GM20431 (cell line): ENCODE data around the gene LRRC27.

Source experiments
- in situ Hi-C: fragments of 300-500 bp; cut with MseI, MboI; formaldehyde crosslinking; loops from one replicate; pipeline ENCODE4 v1.15.0; 2020; ENCODE audit warnings: low sequenced_read_pairs; ENCODE audit not compliant: unreplicated experiment

LRRC27 gene

DNA sequence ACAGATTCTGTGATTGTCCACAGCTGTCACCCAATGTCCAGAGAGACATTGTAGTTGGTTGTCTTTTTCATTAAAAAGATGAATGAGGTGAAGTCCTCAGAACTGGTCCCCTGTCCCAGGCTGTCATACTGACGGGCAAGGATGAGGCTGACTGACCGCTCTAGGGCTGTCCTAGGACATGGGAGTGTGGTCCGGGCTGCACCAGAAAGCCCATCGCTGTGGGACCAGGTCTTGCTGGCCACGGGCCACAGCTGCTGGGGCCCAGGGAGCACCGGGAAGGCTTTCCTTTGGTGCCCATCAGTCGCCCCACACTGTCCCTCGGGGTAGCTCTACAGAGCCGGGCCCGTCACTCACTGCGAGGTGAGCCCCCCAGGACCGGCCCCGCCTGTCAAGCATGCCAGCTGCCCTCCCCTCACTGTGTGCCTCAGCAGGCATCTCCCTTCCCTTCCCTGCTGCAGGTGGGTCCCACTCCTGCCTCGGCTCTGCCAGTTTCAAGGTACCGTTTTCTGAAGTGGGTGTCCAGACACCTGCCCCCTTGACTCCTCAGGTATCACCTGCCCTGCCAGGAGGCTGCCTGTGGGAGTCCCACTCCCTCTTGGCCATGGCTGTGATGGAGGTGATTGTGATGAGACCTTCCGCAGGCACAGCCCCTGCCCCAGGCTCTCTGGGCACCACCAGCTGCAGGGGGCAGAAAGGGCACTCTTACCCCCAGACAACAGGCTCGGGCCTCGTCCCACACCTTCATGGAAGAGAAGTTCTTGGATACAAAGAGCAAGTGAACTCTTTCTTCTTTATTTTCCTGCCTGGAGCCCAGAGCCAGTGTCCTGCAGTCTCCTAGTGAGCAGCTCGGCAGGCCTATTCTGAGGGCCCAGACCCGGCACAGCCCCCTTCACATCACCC is 21.7 kb downstream of the LRRC27 start:
- in situ Hi-C loops = no loop called here

GRCh38 chr10:132354356-132355094 is 22.5 kb downstream of the LRRC27 start:
- in situ Hi-C loops = no loop called here

DNA sequence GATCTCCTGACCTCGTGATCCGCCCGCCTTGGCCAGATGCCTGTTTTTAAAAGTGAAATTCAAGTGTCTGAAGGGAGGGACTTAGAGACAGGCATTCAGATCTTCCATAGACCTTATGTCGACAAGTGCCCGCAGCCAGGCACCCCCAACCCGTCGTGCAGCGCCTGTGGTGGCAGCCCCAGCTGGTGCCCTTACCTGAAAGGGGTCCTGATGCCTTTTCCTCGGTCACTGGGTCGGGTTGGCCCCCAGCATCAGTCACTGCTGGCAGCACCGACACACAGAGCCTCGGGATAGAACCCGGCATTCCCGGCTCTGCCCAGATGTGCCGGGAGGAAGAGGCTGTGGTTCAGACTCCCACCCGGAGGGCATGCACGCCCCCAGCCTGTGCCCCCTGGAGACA is 23.3 kb downstream of the LRRC27 start:
- in situ Hi-C loops = no loop called here

DNA sequence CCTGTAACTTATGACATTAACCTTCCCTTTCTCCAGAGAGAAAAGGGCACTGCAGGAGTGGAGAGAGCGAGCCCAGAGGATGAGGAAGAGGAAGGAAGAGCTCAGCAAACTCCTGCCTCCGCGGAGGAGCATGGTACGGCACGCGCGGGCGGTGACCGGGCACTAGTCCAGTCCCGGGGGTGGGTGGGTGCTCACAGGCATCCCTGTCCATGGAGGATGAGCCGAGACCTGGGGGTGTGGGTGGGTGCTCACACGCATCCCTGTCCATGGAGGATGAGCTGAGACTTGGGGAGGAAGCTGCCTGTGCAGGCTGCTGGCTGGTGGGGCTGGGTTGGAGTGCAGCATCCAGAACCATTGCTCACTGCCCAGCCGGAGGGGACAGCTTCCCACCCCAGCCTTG is 23.8 kb downstream of the LRRC27 start:
- in situ Hi-C loops = no loop called here

GRCh38 chr10:132356621-132357195 is 24.7 kb downstream of the LRRC27 start:
- in situ Hi-C loops = no loop called here

- in situ Hi-C loops = no loop called here
Measured at GRCh38 chr10:132357286-132358058, 25.5 kb downstream of the LRRC27 start.

DNA sequence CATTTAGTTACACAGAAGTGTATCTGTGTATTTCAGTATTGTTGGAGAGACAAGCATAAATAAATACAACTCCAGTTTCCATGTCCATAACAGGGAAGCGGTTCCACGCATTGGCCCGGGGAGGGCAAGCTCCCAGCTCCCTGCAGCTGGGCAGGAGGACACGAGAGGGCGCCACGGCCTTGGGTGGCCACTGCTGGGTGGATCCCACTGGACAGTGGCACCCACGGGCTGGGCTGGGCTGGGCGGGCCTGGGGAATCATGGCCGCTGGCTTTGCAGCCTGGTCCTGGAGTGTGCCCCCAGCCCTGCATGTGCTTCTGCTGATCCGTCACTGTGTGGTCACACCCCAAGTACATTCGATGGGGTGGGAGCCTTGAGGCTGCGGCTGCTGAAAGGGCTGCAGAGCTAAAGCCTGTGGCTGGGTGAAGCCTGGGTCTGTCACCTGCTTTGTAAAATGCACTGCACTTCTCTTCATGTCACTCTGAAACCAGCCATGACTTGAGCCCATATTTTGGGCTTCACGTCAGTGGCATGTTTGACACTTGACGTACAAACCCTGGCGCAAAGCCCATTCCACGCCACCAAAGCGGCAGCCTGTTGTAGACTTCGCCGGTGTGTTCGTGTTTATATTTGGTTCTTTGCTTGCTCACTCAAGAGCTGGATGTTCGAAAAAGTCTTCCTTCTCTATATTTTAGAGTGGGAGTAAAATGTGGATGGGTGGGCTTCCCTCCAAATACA is 27.5 kb downstream of the LRRC27 start:
- in situ Hi-C loops = no loop called here

DNA sequence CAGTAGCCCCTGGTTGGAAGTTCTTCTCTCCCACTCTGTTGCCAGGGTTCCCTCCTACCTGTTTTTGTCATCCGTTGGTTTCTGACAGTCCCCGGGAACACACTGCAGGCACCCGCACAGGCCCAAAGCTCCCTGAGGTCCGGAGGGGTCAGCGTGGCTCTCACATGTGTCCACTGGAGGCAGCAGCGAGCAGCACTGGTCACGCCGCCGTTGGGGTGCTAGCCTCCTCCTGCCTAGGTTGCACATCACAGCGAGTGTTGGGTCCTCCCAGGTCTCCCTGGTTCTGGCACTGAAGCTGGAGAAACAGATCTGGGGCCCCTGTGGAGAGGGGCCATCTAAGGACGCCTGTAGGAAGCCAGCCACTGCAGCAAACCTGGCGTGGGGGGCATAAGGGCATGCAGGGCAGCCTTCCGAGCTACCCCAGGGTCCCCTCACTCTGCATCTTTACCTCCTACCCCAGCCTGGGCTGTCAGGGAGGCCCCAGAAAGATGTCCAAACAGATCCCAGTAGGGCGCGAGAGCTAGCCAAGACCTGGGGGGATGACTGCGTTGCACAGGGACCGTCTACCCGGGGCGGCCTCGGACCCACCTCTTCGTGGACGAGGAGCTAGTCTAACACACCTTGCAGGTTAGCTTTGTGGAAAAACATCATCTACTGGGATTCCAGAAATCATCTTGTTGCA is 28.9 kb downstream of the LRRC27 start:
- in situ Hi-C loops = no loop called here

DNA sequence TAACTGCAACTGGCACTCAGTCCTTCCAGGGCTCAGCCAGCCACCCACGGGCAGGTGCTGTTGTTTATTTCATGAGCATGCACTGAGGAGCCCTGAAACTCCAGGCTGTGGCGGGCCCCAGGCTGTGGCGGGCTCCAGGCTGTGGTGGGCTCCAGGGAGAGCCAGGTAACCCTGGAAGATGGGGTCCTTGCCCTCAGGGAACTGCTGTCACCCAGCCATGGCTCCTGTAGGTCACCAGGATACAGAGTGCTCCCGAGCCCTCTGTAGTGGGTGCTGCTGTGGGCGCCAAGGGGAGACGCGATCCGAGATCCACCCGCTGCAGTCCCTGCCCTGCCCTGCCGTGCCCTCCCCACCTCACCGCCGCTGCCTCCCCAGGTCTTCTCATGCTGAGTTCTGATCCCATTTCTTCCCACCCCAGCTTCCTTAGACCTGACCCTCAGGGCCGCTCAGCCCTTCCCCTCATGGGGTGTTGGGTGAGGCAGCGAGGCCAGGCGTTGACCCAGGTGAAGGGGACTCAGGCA is 29.6 kb downstream of the LRRC27 start:
- in situ Hi-C loops = no loop called here

- in situ Hi-C loops = no loop called here
Measured at GRCh38 chr10:132362151-132362611, 30.2 kb downstream of the LRRC27 start.

DNA sequence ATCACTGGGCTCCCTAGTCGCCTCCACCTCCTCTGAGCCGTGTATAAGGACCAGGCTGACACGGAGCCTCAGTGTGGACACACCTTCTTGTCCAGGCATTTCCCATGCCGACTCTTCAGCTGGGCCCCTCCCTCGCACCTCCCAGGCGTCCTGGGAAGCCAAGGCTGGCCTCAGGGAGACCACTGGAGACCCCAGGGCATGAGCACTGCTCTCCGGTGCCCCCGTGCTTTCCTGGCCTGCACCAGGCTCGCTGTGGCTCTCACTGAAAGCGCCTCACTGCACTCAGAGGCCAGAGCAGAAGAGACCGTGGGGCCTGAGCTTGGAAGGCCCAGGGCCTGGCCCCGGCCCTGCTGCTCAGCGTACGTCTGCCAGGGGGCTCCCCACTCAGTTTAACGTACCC is 31.4 kb downstream of the LRRC27 start:
- in situ Hi-C loops = no loop called here

DNA sequence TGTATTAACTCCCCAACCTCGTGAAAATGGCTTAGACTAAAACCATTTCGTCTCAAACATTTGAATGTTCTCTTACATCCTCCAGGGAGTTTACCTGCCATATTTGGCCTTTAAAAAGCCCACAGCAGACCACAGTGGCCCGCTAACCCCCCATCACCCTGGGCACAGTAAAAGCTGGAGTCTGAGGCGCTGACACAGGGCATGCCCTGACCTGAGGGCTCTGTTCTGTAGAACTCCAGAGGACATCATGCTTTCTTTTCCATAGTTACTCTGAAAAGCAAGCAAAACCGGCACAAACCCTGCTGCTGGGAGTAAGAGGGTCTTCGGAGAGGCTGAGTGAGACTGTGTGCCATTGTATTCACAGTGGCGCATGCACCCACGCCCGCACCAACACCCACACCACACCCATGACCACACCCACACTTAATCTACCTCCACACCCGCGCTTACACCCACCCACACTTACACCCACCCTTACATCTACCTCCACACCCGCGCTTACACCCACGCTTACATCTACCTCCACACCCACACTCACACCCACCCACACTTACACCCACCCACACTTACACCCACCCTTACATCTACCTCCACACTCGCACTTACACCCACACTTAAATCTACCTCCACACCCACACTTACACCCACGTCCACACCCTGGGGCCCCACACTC is 32.1 kb downstream of the LRRC27 start:
- in situ Hi-C loops = no loop called here

GRCh38 chr10:132364594-132364970 is 32.6 kb downstream of the LRRC27 start:
- in situ Hi-C loops = no loop called here

- in situ Hi-C loops = no loop called here
Measured at GRCh38 chr10:132365102-132365501, 33.1 kb downstream of the LRRC27 start.

DNA sequence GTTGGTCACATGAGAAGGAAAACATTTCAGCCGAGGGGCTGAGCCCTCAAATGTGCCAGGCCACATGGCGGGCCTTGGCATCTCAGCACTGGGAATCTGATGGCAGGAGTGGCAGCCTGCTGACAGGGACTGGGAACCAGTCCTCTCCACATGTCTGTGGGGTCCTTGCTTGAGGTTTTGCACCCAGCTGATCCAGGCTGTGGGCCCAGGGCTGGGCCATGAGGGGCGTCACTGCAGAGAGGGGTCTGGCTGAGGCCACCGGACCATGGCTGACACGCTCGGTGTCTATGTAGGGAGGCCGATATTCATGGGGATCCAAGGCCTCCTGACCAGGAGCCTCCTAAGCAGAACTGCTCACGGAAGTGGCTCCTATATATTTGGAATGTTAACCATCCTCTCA is 34.0 kb downstream of the LRRC27 start:
- in situ Hi-C loops = no loop called here

DNA sequence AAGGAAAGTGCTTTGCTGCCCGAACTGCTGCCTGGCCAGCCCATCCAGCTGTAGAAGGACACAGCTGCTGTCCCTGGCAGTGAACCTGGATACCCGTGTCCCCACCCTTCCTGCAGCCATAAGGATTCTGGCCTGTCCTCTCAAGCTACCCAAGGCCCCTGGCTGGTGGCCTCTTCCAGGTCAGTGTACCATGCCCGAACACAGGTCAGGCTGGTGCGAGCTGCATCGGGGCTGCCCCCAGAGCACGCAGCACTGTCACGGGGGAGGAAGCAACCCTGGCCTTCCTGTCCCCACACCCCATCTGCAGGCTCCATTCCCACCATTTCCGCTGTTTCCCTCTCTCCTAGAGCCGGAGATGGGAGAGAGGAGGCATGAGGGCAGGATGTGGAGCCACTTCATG is 34.5 kb downstream of the LRRC27 start:
- in situ Hi-C loops = no loop called here

- in situ Hi-C loops = no loop called here
Measured at GRCh38 chr10:132368391-132368790, 36.4 kb downstream of the LRRC27 start.

- in situ Hi-C loops = no loop called here
Measured at GRCh38 chr10:132368881-132369635, 37.1 kb downstream of the LRRC27 start.
